SH-SY5Y (cell line): ENCODE data around the gene GPX4.

Experiments
- GATA2 ChIP-seq: IDR thresholded peaks from 2 replicates; pipeline ENCODE4 v1.6.1; 2011; ENCODE audit warnings: mild to moderate bottlenecking, low read depth, low read length
- GATA3 ChIP-seq: IDR thresholded peaks from 2 replicates; pipeline ENCODE4 v1.6.1; 2011; ENCODE audit warnings: low read depth, mild to moderate bottlenecking, low read length, moderate library complexity

DNA sequence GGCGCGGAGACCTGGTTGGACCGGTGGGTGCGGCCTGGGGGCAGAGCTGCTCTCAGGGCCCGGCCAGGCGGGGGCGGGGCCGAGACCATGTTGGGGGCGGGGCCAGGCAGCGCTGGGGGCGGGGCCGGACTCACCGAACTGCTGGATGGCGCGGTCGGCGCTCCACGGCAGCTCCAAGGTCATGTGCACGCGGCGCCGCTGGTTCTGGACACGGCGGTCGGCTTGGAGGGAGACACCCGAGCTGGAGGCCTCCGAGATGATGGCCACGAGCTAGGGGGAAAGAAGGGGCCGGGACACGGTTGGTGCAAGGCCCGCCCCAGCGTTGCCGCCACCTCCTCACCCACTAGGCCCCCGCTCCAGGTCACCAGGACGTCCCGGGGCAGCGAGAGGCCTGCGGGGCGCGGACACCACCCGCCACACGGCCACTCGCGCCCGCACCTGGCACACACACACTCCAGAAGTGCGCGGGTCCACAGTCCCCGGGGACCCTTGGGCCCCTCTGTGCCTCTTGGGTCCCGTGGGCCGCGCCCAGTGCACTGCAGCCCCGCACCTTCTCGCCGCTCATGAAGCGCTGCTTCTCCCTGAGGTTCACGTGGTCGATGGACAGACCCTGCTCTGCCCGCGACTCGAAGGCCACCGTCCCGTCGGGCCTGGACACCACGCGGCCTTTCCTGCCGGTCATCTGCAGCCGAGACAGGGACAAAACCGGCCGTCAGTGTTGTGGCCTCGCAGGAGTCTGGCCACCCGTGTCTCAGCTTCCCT lies 8.7 kb downstream of the GPX4 start:
- no peak for TF ChIP-seq GATA2
- no peak for TF ChIP-seq GATA3
